ENCODE measurements around the gene ALOX5AP. TPM values are rescaled to one million over a fixed set of nuclear protein-coding genes. Genes with fewer than 3 reads are reported as not detected.

ALOX5AP gene
- polyA plus RNA-seq, 3 donors, result 3.6 to 6.0 (median 4.8) TPM

Other genes with a start within 250 kb of the ALOX5AP start
- 10 to 100 TPM; 23.1 to 28.2 (median 24.7) TPM for gene USPL1, start 117.6 kb upstream of the ALOX5AP start, polyA plus RNA-seq (ENCODE audit: insufficient read length in 3 of 3)
- gene MEDAG, start 170.7 kb downstream of the ALOX5AP start, polyA plus RNA-seq (ENCODE audit: insufficient read length in 3 of 3), result 1 to 10 TPM in 1 of 3 donors, under 1 TPM in 2; 0.71 to 1.3 (median 0.80) TPM
- 1 to 10 TPM; 1.2 to 3.4 (median 2.5) TPM for gene TEX26, start 197.1 kb downstream of the ALOX5AP start, polyA plus RNA-seq (ENCODE audit: insufficient read length in 3 of 3)